Keratinocyte (primary cell): Measurements from ENCODE around the gene USP16. TPM values are rescaled to one million over a fixed set of nuclear protein-coding genes. Genes with fewer than 3 reads are reported as not detected.
A peak's percentile ranks its signal among the peaks of the same experiment; 100 is the strongest.
"Not testable (repeated sequence)": the region's sequence is repeated elsewhere in the genome, so short reads cannot be mapped to it uniquely, and the experiment has no call there.

Experiments
- DNase-seq: peaks from one replicate; pipeline ENCODE4 v3.0.0-alpha.2; 2011; ENCODE audit warnings: low read depth, missing footprints, low spot score
- FAIRE-seq: peaks from 2 replicates; lab custom pipeline; 2011; peaks lifted over from hg19 to GRCh38; lab: Jason Lieb, UNC
- H2AFZ ChIP-seq: 2 replicates; pipeline ENCODE4 v1.6.0; 2012; ENCODE audit warnings: low read length, control low read depth, inconsistent platforms; ENCODE audit not compliant: control insufficient read depth
- H3K27ac ChIP-seq: 2 replicates; pipeline ENCODE4 v1.5.1; 2011; ENCODE audit warnings: low read length; ENCODE audit not compliant: control insufficient read depth, insufficient read depth
- H3K27me3 ChIP-seq: 3 replicates; pipeline ENCODE4 v1.6.0; 2011; ENCODE audit warnings: low read length; ENCODE audit not compliant: control insufficient read depth, insufficient read depth; ENCODE audit errors: extremely low read depth
- H3K36me3 ChIP-seq, 2 experiments: 2 replicates in 1 of 2; 3 replicates in 1 of 2; pipeline ENCODE4 v1.5.1; 2011; ENCODE audit warnings: low read length in 2 of 2, mild to moderate bottlenecking in 1 of 2; ENCODE audit not compliant: control insufficient read depth in 2 of 2, insufficient read depth in 2 of 2; ENCODE audit errors: extremely low read depth in 1 of 2
- H3K4me1 ChIP-seq: 3 replicates; pipeline ENCODE4 v1.5.1; 2011; ENCODE audit warnings: low read length; ENCODE audit not compliant: control insufficient read depth, insufficient read depth; ENCODE audit errors: extremely low read depth
- H3K4me2 ChIP-seq: 3 replicates; pipeline ENCODE4 v1.6.0; 2011; ENCODE audit warnings: low read depth, low read length; ENCODE audit not compliant: control insufficient read depth, insufficient read depth; ENCODE audit errors: extremely low read depth
- H3K4me3 ChIP-seq, 3 experiments: fragments of 200-600 bp in 1 of 3; sonication (generic) in 1 of 3; 2 replicates in 2 of 3; 3 replicates in 1 of 3; pipeline ENCODE4 v1.5.1; 2011 to 2016; ENCODE audit warnings: low read length in 3 of 3, mild to moderate bottlenecking in 3 of 3, control low read depth in 2 of 3, inconsistent platforms in 1 of 3, low read depth in 1 of 3, mixed read lengths in 1 of 3, mixed run types in 1 of 3, moderate library complexity in 1 of 3; ENCODE audit not compliant: control insufficient read depth in 2 of 3, insufficient read depth in 2 of 3; ENCODE audit errors: extremely low read depth in 1 of 3
- H3K79me2 ChIP-seq: 2 replicates; pipeline ENCODE4 v1.6.0; 2012; ENCODE audit warnings: low read length; ENCODE audit not compliant: control insufficient read depth, insufficient read depth
- H3K9ac ChIP-seq: 3 replicates; pipeline ENCODE4 v1.6.0; 2011; ENCODE audit warnings: low read length; ENCODE audit not compliant: control insufficient read depth, insufficient read depth; ENCODE audit errors: extremely low read depth
- H3K9me1 ChIP-seq: 3 replicates; pipeline ENCODE4 v1.6.0; 2011; ENCODE audit warnings: low read length; ENCODE audit not compliant: control insufficient read depth, insufficient read depth; ENCODE audit errors: extremely low read depth
- H3K9me3 ChIP-seq: 2 replicates; pipeline ENCODE4 v1.5.1; 2012; ENCODE audit warnings: low read depth, low read length; ENCODE audit not compliant: control insufficient read depth
- H4K20me1 ChIP-seq: 3 replicates; pipeline ENCODE4 v1.6.0; 2011; ENCODE audit warnings: low read length; ENCODE audit not compliant: control insufficient read depth, insufficient read depth; ENCODE audit errors: extremely low read depth
- EZH2 ChIP-seq: IDR thresholded peaks from one replicate; pipeline ENCODE4 v1.6.1; 2012; ENCODE audit warnings: inconsistent platforms, mild to moderate bottlenecking, low read length, moderate library complexity
- dilution Hi-C: fragments of 300-500 bp; cut with MboI; formaldehyde crosslinking; loops from one replicate; pipeline ENCODE4 v1.7.0; 2020; ENCODE audit warnings: low sequenced_read_pairs; ENCODE audit not compliant: extremely low pct_ligation_motif_present
- polyA plus RNA-seq, 5 experiments: library from polyadenylated mRNA; depleted of rRNA in 3 of 5; stranded (reverse) in 3 of 5; stranded (forward) in 1 of 5; unstranded in 1 of 5; fragments of >200 nt; gene quantifications; 1 replicate in 1 of 5; 2 replicates in 3 of 5; 3 replicates in 1 of 5; pipeline versions ENCODE4 v1.2.1 to v1.2.3, GENCODE V29; 2011 to 2012; ENCODE audit warnings: missing spikeins in 2 of 5, low read depth in 1 of 5, low replicate concordance in 1 of 5
- TF ChIP-seq, protein P1 (sequence below), 3 experiments: IDR thresholded peaks in 1 of 3; conservative IDR thresholded peaks in 1 of 3; optimal IDR thresholded peaks in 1 of 3; 2 replicates in 2 of 3; 3 replicates in 1 of 3; pipeline versions ENCODE3 to v1.5.1; 2011; ENCODE audit warnings: low read length in 3 of 3, mild to moderate bottlenecking in 3 of 3, moderate library complexity in 2 of 3, control low read depth in 1 of 3, inconsistent platforms in 1 of 3; ENCODE audit not compliant: insufficient read depth in 2 of 3; ENCODE audit errors: extremely low read depth in 1 of 3

The USP16 gene
- polyA plus RNA-seq, 1 donor (not counting 4 experiments of a cell fraction or from before 2014, with no cell fraction given) = 26.7 TPM

GRCh38 chr21:29074783-29075182 is 50.3 kb downstream of the USP16 start:
- H3K79me2 ChIP-seq = peaks cover 37% of the 10 kb centered on the region
- dilution Hi-C loops = no loop called here
- H3K36me3 ChIP-seq = peaks cover 0 to 9% of the 10 kb centered on the region in 2 experiments
- H3K27ac ChIP-seq = no peak overlapping the region
- peaks cover 9% of the 10 kb centered on the region for H4K20me1 ChIP-seq
- H3K9me3 ChIP-seq = no peaks in the 10 kb centered on the region
- H3K4me3 ChIP-seq = no peak overlapping the region
- H3K4me2 ChIP-seq = no peak overlapping the region
- no peak for TF ChIP-seq EZH2
- TF ChIP-seq, protein P1, sequence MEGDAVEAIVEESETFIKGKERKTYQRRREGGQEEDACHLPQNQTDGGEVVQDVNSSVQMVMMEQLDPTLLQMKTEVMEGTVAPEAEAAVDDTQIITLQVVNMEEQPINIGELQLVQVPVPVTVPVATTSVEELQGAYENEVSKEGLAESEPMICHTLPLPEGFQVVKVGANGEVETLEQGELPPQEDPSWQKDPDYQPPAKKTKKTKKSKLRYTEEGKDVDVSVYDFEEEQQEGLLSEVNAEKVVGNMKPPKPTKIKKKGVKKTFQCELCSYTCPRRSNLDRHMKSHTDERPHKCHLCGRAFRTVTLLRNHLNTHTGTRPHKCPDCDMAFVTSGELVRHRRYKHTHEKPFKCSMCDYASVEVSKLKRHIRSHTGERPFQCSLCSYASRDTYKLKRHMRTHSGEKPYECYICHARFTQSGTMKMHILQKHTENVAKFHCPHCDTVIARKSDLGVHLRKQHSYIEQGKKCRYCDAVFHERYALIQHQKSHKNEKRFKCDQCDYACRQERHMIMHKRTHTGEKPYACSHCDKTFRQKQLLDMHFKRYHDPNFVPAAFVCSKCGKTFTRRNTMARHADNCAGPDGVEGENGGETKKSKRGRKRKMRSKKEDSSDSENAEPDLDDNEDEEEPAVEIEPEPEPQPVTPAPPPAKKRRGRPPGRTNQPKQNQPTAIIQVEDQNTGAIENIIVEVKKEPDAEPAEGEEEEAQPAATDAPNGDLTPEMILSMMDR (optimal IDR thresholded peaks at IDR 0.05 in 1 of 3, IDR thresholded peaks at IDR 0.05 in 1 of 3, conservative IDR thresholded peaks at IDR 0.05 in 1 of 3; ENCODE audit: extremely low read depth in 1 of 3, insufficient read depth in 2 of 3, low read length in 3 of 3) = no peak
- H3K9me1 ChIP-seq = no peaks in the 10 kb centered on the region
- peaks cover 26% of the 10 kb centered on the region for H3K4me1 ChIP-seq
- DNase-seq = no peak
- no peak overlapping the region for H3K9ac ChIP-seq
- H2AFZ ChIP-seq = no peak overlapping the region
- no peak for FAIRE-seq
- H3K27me3 ChIP-seq = no peaks in the 10 kb centered on the region

DNA sequence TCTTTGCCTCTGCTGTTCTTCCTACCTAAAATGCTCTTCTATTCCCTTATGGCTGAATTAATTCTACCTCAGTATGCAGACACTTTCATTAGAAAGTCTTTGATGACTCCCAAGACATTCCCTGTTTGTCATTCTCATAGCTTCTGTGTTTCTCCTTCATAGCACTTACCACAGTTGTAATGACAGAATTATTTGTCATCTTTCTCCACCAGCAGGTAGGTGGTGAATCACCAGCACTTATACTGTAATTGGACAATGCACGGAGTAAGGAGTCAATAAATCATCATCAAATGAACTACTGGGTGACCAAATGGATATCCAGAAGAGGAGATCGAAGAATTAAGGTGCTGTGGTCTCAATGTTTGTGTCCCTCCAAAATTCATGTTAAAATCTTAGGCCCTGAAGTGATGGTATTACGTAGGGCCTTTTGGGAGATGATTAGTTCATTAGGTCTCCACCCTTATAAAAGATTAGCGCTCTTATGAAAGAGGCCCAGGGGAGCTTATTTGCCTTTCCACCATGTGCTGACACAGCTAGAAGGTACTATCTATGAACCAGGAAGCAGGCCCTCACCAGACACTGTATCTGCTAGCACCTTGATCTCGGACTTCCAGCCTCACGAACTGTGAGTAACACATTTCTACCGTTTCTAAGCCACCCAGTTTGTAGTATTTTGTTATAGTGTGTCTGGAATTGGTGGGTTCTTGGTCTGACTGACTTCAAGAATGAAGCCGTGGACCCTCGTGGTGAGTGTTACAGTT is 51.4 kb downstream of the USP16 start:
- DNase-seq = peak; percentile 67
- peaks cover 26% of the 10 kb centered on the region for H3K79me2 ChIP-seq
- FAIRE-seq = peak; percentile 44
- H3K4me2 ChIP-seq = no peak overlapping the region
- dilution Hi-C loops = no loop called here
- no peak overlapping the region for H3K9ac ChIP-seq
- TF ChIP-seq, protein P1 (optimal IDR thresholded peaks at IDR 0.05 in 1 of 3, IDR thresholded peaks at IDR 0.05 in 1 of 3, conservative IDR thresholded peaks at IDR 0.05 in 1 of 3; ENCODE audit: extremely low read depth in 1 of 3, insufficient read depth in 2 of 3, low read length in 3 of 3) = no peak
- no peak for TF ChIP-seq EZH2
- H3K27ac ChIP-seq = peak overlapping the region; percentile 30
- no peaks in the 10 kb centered on the region for H3K9me3 ChIP-seq
- H3K36me3 ChIP-seq = peaks cover 0 to 7% of the 10 kb centered on the region in 2 experiments
- H3K4me1 ChIP-seq = peaks cover 26% of the 10 kb centered on the region
- H3K9me1 ChIP-seq = no peaks in the 10 kb centered on the region
- no peak overlapping the region for H2AFZ ChIP-seq
- H3K27me3 ChIP-seq = no peaks in the 10 kb centered on the region
- H4K20me1 ChIP-seq = peaks cover 9% of the 10 kb centered on the region
- no peak overlapping the region for H3K4me3 ChIP-seq

- DNase-seq, dilution Hi-C loops, H3K9me3 ChIP-seq, FAIRE-seq, H3K27me3 ChIP-seq, H3K9me1 ChIP-seq, H4K20me1 ChIP-seq, H3K36me3 ChIP-seq: not testable (repeated sequence)
- H3K4me1 ChIP-seq = peaks cover 15% of the 10 kb centered on the region
- peak overlapping the region; percentile 31 for H2AFZ ChIP-seq
- peak overlapping the region in 1 of 3 experiments; percentile 15 for H3K4me3 ChIP-seq
- peak overlapping the region; percentile 71 for H3K27ac ChIP-seq
- H3K4me2 ChIP-seq = peak overlapping the region; percentile 66
- peak overlapping the region; percentile 70 for H3K9ac ChIP-seq
- peaks cover 15% of the 10 kb centered on the region for H3K79me2 ChIP-seq
Observed at GRCh38 chr21:29076731-29077640, 52.5 kb downstream of the USP16 start.
